KMS-11 (cell line): Measurements from ENCODE around the gene ZBTB44.

ENCODE experiments used
- H2AFZ ChIP-seq: fragments of 200-600 bp; sonication (generic); 2 replicates; pipeline ENCODE4 v1.6.1; 2016; ENCODE audit warnings: antibody characterized with exemption, mixed run types, low read depth
- H3K27ac ChIP-seq: fragments of 200-600 bp; sonication (generic); 2 replicates; pipeline ENCODE4 v1.6.1; 2016; ENCODE audit warnings: mild to moderate bottlenecking, mixed run types
- H3K27me3 ChIP-seq: fragments of 200-600 bp; sonication (generic); 2 replicates; pipeline ENCODE4 v1.6.1; 2017; ENCODE audit warnings: mild to moderate bottlenecking, low read depth, mixed run types, moderate library complexity; ENCODE audit not compliant: insufficient read depth
- H3K36me3 ChIP-seq: fragments of 200-600 bp; sonication (generic); 2 replicates; pipeline ENCODE4 v1.6.1; 2017; ENCODE audit warnings: mild to moderate bottlenecking, mixed run types; ENCODE audit not compliant: insufficient read depth
- H3K4me1 ChIP-seq: fragments of 200-600 bp; sonication (generic); 2 replicates; pipeline ENCODE4 v1.6.1; 2016; ENCODE audit warnings: mild to moderate bottlenecking, low read depth, mixed run types; ENCODE audit not compliant: poor library complexity, severe bottlenecking
- H3K4me2 ChIP-seq: fragments of 200-600 bp; sonication (generic); 2 replicates; pipeline ENCODE4 v1.7.0; 2016; ENCODE audit warnings: mild to moderate bottlenecking, mixed run types
- H3K4me3 ChIP-seq: fragments of 200-600 bp; sonication (generic); IDR thresholded peaks from 2 replicates; pipeline ENCODE4 v1.6.1; 2017; ENCODE audit warnings: low read depth, low read length, mixed read lengths; ENCODE audit not compliant: insufficient read depth
- H3K79me2 ChIP-seq: fragments of 200-600 bp; sonication (generic); 2 replicates; pipeline ENCODE4 v1.6.1; 2016; ENCODE audit warnings: low read depth, mixed run types; ENCODE audit not compliant: insufficient read depth
- H3K9ac ChIP-seq: fragments of 200-600 bp; sonication (generic); 2 replicates; pipeline ENCODE4 v1.6.1; 2016; ENCODE audit warnings: mild to moderate bottlenecking, mixed run types
- H4K20me1 ChIP-seq: fragments of 200-600 bp; sonication (generic); 2 replicates; pipeline ENCODE4 v1.6.1; 2016; ENCODE audit warnings: mild to moderate bottlenecking, mixed run types; ENCODE audit not compliant: insufficient read depth
- TF ChIP-seq, protein P1 (sequence below): fragments of 200-600 bp; sonication (generic); conservative IDR thresholded peaks from 2 replicates; pipeline ENCODE4 v1.6.1; 2017; ENCODE audit warnings: low read depth, mild to moderate bottlenecking, antibody characterized with exemption, low read length, moderate library complexity, mixed read lengths

The ZBTB44 gene

GRCh38 chr11:130209128-130209932, 105.4 kb downstream of the ZBTB44 start:
- Histone ChIP-seq H3K79me2 (no peaks in the 10 kb centered on the region), H3K9ac (no peak overlapping the region), H3K36me3 (no peaks in the 10 kb centered on the region), H3K4me2 (no peak overlapping the region), H3K4me1 (peaks cover 4% of the 10 kb centered on the region), H4K20me1 (no peaks in the 10 kb centered on the region), H3K27ac (no peak overlapping the region), H3K27me3 (no peaks in the 10 kb centered on the region), H2AFZ (no peak overlapping the region), H3K4me3 (no peak overlapping the region)
- TF ChIP-seq, protein P1, sequence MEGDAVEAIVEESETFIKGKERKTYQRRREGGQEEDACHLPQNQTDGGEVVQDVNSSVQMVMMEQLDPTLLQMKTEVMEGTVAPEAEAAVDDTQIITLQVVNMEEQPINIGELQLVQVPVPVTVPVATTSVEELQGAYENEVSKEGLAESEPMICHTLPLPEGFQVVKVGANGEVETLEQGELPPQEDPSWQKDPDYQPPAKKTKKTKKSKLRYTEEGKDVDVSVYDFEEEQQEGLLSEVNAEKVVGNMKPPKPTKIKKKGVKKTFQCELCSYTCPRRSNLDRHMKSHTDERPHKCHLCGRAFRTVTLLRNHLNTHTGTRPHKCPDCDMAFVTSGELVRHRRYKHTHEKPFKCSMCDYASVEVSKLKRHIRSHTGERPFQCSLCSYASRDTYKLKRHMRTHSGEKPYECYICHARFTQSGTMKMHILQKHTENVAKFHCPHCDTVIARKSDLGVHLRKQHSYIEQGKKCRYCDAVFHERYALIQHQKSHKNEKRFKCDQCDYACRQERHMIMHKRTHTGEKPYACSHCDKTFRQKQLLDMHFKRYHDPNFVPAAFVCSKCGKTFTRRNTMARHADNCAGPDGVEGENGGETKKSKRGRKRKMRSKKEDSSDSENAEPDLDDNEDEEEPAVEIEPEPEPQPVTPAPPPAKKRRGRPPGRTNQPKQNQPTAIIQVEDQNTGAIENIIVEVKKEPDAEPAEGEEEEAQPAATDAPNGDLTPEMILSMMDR = no peak

DNA sequence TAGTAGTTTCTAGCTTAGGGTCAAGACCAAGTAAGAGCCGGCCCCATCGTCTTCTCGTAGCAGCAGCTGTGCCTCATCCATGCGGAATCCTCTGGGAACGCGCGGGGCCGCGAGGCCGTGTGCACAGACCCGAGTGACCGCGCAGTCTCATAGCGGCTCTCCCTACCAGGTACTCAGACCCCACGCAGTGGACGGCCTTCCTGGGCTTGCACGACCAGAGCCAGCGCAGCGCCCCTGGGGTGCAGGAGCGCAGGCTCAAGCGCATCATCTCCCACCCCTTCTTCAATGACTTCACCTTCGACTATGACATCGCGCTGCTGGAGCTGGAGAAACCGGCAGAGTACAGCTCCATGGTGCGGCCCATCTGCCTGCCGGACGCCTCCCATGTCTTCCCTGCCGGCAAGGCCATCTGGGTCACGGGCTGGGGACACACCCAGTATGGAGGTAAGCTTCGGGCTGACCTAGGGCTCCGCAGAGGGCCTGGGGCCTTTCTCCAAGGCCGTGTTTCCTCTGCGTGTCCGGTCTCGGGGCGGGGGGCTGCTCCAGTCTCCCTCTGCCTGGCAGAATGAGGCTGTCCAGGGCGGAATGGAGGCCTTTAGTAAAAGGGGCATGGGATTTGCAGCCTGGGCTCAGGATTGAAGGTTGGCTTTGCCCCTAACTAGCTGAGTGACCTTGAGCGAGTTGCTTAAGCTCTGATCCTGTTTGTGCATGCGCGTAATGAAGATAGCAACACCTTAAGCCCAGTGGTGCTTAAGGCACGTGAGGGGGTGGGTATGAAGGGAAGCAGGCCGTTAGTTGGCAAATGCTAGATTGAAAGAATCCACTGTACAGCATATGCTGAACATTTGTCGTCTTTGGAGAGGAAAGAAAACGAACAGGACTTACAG, 106.2 kb downstream of the ZBTB44 start:
- Histone ChIP-seq H3K36me3 (no peaks in the 10 kb centered on the region), H3K27me3 (no peaks in the 10 kb centered on the region), H4K20me1 (no peaks in the 10 kb centered on the region), H3K79me2 (no peaks in the 10 kb centered on the region), H3K9ac (no peak overlapping the region), H2AFZ (no peak overlapping the region), H3K4me3 (no peak overlapping the region), H3K4me1 (peaks cover 4% of the 10 kb centered on the region), H3K4me2 (no peak overlapping the region), H3K27ac (no peak overlapping the region)
- TF ChIP-seq, protein P1 = no peak

DNA sequence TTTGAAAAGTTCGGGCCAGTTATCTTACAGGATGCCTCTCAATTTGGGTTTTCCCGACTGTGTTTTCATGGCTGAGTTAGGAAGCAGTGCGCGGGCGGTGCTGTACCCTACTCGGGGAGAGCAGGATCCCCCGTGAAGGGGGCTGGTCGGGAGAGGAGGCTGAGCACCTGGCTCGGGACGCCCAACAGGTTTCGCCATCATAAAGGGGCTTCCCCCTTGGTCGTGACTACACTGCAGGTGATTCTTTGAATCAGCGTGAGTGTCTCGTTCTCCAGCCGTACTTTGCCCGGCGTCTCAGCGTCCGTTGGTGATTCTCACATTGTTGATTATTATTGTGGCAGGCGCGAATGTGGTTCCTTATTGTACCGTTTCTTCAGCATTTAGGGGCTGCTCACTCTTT, 108.6 kb downstream of the ZBTB44 start:
- Histone ChIP-seq H3K9ac (no peak overlapping the region), H3K4me2 (no peak overlapping the region), H3K36me3 (no peaks in the 10 kb centered on the region), H3K79me2 (no peaks in the 10 kb centered on the region), H3K27me3 (no peaks in the 10 kb centered on the region), H3K4me3 (no peak overlapping the region), H3K4me1 (no peaks in the 10 kb centered on the region), H3K27ac (no peak overlapping the region), H2AFZ (no peak overlapping the region), H4K20me1 (no peaks in the 10 kb centered on the region)
- TF ChIP-seq, protein P1 = no peak

GRCh38 chr11:130204703-130205095, 110.0 kb downstream of the ZBTB44 start:
- TF ChIP-seq, protein P1 = no peak
- Histone ChIP-seq H3K4me3 (no peak overlapping the region), H3K27me3 (no peaks in the 10 kb centered on the region), H3K27ac (no peak overlapping the region), H4K20me1 (no peaks in the 10 kb centered on the region), H3K36me3 (no peaks in the 10 kb centered on the region), H3K4me2 (no peak overlapping the region), H3K9ac (no peak overlapping the region), H3K4me1 (no peaks in the 10 kb centered on the region), H2AFZ (no peak overlapping the region), H3K79me2 (no peaks in the 10 kb centered on the region)
